ENCODE data around the gene AUNIP. TPM values are rescaled to one million over a fixed set of nuclear protein-coding genes. Genes with fewer than 3 reads are reported as not detected.

AUNIP gene
- total RNA-seq, 1 donor from 2014 or later: not detected

- Histone ChIP-seq H3K9me3 (replicated peaks) (no peaks in the 10 kb centered on the region), H3K36me3 (no peaks in the 10 kb centered on the region), H3K27ac (replicated peaks) (no peak overlapping the region), H3K4me1 (peaks cover 26% of the 10 kb centered on the region), H3K27me3 (ENCODE audit: low read depth) (no peaks in the 10 kb centered on the region), H3K4me3 (no peak overlapping the region)
- intact Hi-C loops (cut with micrococcal nuclease): no loop called here
- TF ChIP-seq CTCF (IDR thresholded peaks at IDR 0.05; ENCODE audit: borderline replicate concordance): no peak
- DNase-seq: no peak
These were observed 10.8 kb upstream of the AUNIP start for GRCh38 chr1:25869909-25870606.

- intact Hi-C loops (cut with micrococcal nuclease): no loop called here
- H3K27me3 ChIP-seq (ENCODE audit: low read depth): no peaks in the 10 kb centered on the region
- peaks cover 16% of the 10 kb centered on the region for H3K4me1 ChIP-seq
- H3K27ac ChIP-seq (replicated peaks): no peak overlapping the region
- no peak for TF ChIP-seq CTCF (IDR thresholded peaks at IDR 0.05; ENCODE audit: borderline replicate concordance)
- no peaks in the 10 kb centered on the region for H3K9me3 ChIP-seq (replicated peaks)
- H3K4me3 ChIP-seq: no peak overlapping the region
- H3K36me3 ChIP-seq: no peaks in the 10 kb centered on the region
- DNase-seq: no peak
These were observed 8.1 kb upstream of the AUNIP start for GRCh38 chr1:25867210-25867991.

GRCh38 chr1:25866288-25866687 is 7.0 kb upstream of the AUNIP start:
- no peak overlapping the region for H3K4me3 ChIP-seq
- H3K36me3 ChIP-seq: no peaks in the 10 kb centered on the region
- intact Hi-C loops (cut with micrococcal nuclease): no loop called here
- no peak for DNase-seq
- TF ChIP-seq CTCF (IDR thresholded peaks at IDR 0.05; ENCODE audit: borderline replicate concordance): no peak
- no peaks in the 10 kb centered on the region for H3K9me3 ChIP-seq (replicated peaks)
- H3K27me3 ChIP-seq (ENCODE audit: low read depth): no peaks in the 10 kb centered on the region
- peaks cover 5% of the 10 kb centered on the region for H3K4me1 ChIP-seq
- no peak overlapping the region for H3K27ac ChIP-seq (replicated peaks)

GRCh38 chr1:25864434-25864833 is 5.2 kb upstream of the AUNIP start:
- H3K27me3 ChIP-seq (ENCODE audit: low read depth): no peaks in the 10 kb centered on the region
- no peaks in the 10 kb centered on the region for H3K36me3 ChIP-seq
- H3K4me1 ChIP-seq: peaks cover 14% of the 10 kb centered on the region
- intact Hi-C loops (cut with micrococcal nuclease): no loop called here
- H3K27ac ChIP-seq (replicated peaks): no peak overlapping the region
- no peak for TF ChIP-seq CTCF (IDR thresholded peaks at IDR 0.05; ENCODE audit: borderline replicate concordance)
- no peak overlapping the region for H3K4me3 ChIP-seq
- no peaks in the 10 kb centered on the region for H3K9me3 ChIP-seq (replicated peaks)
- DNase-seq: no peak

GRCh38 chr1:25863486-25864262 is 4.4 kb upstream of the AUNIP start:
- Histone ChIP-seq H3K9me3 (replicated peaks) (no peaks in the 10 kb centered on the region), H3K36me3 (no peaks in the 10 kb centered on the region), H3K27ac (replicated peaks) (no peak overlapping the region), H3K27me3 (ENCODE audit: low read depth) (no peaks in the 10 kb centered on the region), H3K4me3 (no peak overlapping the region), H3K4me1 (peaks cover 19% of the 10 kb centered on the region)
- intact Hi-C loops (cut with micrococcal nuclease): no loop called here
- no peak for TF ChIP-seq CTCF (IDR thresholded peaks at IDR 0.05; ENCODE audit: borderline replicate concordance)
- DNase-seq: no peak
